ENCODE results near the gene KLHL15.
"Not testable (repeated sequence)": the region's sequence is repeated elsewhere in the genome, so short reads cannot be mapped to it uniquely, and the experiment has no call there.

Gene KLHL15, protein sequence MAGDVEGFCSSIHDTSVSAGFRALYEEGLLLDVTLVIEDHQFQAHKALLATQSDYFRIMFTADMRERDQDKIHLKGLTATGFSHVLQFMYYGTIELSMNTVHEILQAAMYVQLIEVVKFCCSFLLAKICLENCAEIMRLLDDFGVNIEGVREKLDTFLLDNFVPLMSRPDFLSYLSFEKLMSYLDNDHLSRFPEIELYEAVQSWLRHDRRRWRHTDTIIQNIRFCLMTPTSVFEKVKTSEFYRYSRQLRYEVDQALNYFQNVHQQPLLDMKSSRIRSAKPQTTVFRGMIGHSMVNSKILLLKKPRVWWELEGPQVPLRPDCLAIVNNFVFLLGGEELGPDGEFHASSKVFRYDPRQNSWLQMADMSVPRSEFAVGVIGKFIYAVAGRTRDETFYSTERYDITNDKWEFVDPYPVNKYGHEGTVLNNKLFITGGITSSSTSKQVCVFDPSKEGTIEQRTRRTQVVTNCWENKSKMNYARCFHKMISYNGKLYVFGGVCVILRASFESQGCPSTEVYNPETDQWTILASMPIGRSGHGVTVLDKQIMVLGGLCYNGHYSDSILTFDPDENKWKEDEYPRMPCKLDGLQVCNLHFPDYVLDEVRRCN

GRCh38 chrX:24027086-24027485 lies at the start of gene KLHL15:
Gene KLHL15, minus strand, starts transcription at chrX:24027186. Its CDS starts 20,493 bp downstream, at chrX:24006693.
- no peak for DNase-seq

GRCh38 chrX:24069877-24070276 lies 42.9 kb upstream of the KLHL15 start:
- no peak for DNase-seq

DNA sequence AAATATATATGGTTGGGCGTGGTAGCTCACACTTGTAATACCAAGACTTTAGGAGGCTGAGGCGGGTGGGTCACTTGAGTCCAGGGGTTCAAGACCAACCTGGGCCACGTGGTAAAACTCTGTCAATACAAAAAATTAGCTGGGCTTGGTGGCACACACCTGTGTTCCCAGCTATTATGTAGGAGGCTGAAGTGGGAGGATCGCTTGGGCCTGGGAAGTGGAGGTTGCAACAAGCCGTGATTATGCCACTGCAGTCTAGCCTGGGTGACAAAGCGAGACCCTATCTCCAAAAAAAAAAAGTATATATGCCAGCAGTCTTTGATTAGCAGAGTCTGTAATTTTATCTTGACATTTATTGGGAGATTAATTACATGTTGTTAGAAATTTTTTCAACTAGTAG lies 36.5 kb upstream of the KLHL15 start:
- DNase-seq, result no peak

DNA sequence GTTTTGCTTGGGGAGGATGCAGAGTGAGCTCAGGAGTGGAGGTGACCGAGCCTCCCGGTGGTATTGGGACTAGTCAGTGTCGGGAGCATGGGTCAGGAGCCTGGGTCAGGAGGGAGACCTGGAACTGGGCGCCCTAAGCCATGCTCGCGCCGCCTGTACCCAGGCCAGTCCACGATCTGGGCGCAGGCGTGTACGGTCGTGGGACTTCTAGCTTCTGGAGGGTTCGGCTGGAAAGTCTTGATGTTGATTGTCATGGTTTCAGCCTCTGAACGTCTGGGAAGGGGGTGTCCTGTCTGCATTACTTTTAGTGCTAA lies 28.0 kb upstream of the KLHL15 start:
- DNase-seq, result no peak

GRCh38 chrX:24054182-24055042 lies 27.4 kb upstream of the KLHL15 start, which contains the start of gene EIF2S3:
Gene EIF2S3, plus strand, starts transcription at chrX:24054956. Its CDS starts 13 bp downstream, at chrX:24054969.
- DNase-seq, result peak; percentile 93

GRCh38 chrX:24050522-24051318 lies 23.7 kb upstream of the KLHL15 start:
- not testable (repeated sequence) for DNase-seq

DNA sequence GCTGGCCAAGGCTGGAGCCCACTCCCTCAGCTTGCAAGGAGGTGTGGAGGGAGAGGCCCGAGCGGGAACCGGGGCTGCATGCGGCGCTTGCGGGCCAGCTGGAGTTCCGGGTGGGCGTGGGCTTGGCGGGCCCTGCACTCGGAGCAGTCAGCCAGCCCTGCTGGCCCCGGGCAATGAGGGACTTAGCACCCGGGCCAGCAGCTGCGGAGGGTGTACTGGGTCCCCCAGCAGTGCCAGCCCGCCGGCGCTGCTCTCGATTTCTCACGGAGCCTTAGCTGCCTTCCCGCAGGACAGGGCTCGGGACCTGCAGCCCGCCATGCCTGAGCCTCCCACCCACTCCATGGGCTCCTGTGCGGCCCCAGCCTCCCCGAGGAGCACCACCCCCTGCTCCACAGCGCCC lies 22.7 kb upstream of the KLHL15 start:
- not testable (repeated sequence) for DNase-seq

DNA sequence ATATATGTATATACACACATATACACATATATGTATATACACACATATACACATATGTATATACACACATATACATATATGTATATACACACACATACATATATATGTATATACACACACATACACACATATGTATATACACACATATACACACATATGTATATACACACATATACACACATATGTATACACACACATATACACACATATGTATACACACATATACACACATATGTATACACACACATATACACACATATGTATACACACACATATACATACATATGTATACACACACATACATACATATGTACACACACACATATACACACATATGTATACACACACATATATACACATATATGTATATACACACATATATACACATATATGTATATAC lies 19.1 kb upstream of the KLHL15 start:
- not testable (repeated sequence) for DNase-seq

DNA sequence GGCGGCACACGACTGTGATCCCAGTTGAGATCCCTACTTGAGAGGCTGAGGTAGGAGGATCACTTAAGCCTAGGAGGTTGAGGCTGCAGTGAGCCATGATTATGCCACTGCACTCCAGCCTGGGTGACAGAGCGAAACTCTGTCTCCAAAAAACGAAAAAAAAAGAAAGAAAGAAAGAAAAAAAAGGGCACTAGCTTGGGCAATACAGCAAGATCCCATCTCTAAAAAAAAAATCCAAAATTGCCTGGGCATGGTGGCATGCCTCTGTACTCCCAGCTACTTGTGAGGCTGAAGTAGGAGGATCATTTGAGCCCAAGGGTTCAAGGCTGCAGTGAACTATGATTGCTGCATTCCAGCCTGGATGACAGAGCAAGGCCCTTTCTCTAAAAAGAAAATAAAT lies 10.7 kb upstream of the KLHL15 start:
- no peak for DNase-seq

- no peak for DNase-seq
Measured at GRCh38 chrX:24034485-24034884, 7.5 kb upstream of the KLHL15 start.

- no peak for DNase-seq
Measured at GRCh38 chrX:24030597-24030996, 3.6 kb upstream of the KLHL15 start.

DNA sequence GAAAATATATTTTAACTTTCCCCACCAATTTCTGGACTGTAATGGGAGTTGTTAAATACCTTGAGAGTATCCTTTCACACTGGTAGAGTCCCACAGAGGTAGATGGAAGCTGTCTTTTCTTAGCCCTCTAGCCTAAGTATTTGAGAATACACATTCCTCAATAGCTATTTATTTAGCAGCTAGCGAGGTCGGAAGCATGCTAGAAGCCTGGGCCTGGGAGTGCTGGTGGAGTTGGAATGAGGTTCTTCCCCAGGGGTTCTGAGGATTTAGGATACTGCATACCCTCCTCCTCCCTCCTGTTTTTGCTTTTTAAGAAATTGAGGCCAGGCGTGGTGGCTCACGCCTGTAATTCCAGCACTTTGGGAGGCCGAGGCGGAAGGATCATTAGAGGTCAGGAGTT lies 999 bp upstream of the KLHL15 start:
- no peak for DNase-seq

DNA sequence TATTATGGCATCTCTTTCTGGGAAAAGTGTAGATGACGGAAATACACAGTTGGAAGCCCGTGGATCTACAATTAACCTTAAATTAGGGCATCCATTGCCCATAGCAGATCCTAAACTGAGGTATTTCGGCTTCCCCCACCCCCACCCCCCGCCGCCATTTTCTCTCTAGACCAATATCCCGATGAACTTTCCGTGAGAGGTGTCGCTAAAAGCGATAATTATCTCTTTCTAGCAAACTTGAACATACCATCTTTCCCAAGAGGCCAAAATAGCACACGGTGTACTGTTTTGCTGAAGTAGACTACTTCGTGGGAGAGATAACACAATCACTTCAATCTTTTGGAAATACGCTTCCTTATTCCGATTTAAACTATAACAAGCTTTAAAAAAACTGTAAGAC lies 554 bp downstream of the KLHL15 start:
- no peak for DNase-seq

GRCh38 chrX:24025741-24026403 lies 1.1 kb downstream of the KLHL15 start:
- DNase-seq, result peak; percentile 36

GRCh38 chrX:24024819-24025740 lies 1.9 kb downstream of the KLHL15 start:
- DNase-seq, result peak; percentile 88

- DNase-seq, result peak; percentile 8
Measured at GRCh38 chrX:24023972-24024669, 2.9 kb downstream of the KLHL15 start.

DNA sequence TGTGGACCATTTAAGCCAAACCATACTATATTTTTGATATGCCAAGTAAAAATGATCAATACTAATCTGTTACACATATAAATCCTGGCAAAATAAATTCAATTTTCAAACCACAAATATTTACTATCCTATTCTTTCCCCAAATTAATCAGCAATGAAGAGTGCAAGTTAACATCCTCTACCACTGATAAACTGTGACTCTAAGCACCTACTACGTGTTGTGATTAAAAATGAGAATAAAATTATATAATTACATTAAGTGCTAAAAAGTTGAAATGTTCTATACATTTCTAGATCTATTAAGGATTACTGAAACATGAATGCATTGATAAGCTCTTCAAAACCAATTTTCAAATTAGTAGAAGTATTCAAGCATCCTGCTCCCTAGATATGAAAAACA lies 3.4 kb downstream of the KLHL15 start:
- no peak for DNase-seq

DNA sequence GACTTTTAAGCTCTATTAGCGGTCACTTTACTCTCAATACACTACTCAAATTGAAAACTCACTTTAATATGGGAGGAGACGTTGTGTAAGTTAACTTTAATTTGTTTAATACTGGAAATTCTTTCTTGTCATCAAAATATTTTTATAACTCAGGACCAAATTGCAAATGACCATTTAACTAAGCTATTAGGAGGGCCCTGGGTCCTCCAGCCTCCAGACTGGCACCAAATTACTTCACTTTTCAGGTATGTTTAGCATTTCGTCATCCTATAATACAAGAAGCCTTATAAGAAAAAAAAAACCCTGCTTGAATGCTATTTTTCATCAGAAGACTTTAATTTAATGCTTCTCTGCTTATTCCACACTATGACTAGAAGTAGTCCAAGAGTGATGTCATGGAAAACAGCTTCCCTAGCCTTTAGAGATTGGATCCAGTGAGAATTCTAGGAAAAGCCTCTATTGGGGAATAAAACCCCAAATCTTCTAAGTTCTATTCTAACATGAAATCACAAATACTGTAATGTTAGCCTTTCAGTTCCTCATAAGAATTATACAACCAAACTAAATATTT lies 6.6 kb downstream of the KLHL15 start:
- DNase-seq, result no peak

DNA sequence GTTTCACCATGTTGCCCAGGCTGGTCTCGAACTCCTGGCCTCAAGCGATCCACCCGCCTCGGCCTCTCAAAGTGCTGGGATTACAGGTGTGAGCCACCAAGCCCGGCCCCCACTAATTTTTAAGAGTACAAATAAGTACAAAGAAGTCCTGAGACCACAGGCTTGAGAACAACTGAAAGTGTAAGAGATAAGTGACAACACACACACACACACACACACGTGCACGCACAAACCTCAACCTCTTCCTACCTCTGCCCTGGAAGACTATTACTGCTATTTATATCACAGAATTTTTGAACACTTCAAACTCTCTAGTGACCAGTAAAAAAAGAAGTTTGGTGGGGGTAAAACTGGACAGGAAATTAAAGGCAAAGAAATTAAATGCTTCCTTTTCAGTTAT lies 7.5 kb downstream of the KLHL15 start:
- DNase-seq, result no peak

GRCh38 chrX:24018809-24019208 lies 8.2 kb downstream of the KLHL15 start:
- no peak for DNase-seq
